Astrocyte (in vitro differentiated cells and primary cell): ENCODE data around the gene ACSF3. TPM values are rescaled to one million over a fixed set of nuclear protein-coding genes. Genes with fewer than 3 reads are reported as not detected.

Source experiments
- DNase-seq: peaks from one replicate; pipeline ENCODE4 v3.0.0-alpha.2; 2010; ENCODE audit warnings: low read depth
- FAIRE-seq: peaks from 2 replicates; lab custom pipeline; 2011; peaks lifted over from hg19 to GRCh38; lab: Jason Lieb, UNC
- H2AFZ ChIP-seq: 2 replicates; pipeline ENCODE4 v1.6.0; 2012; ENCODE audit warnings: low read depth, low read length, inconsistent platforms
- H3K27ac ChIP-seq: 2 replicates; pipeline ENCODE4 v1.5.1; 2011; ENCODE audit warnings: low read depth, low read length, inconsistent platforms
- H3K27me3 ChIP-seq: 2 replicates; pipeline ENCODE4 v1.6.0; 2011; ENCODE audit warnings: low read length, inconsistent platforms; ENCODE audit not compliant: insufficient read depth
- H3K36me3 ChIP-seq: 2 replicates; pipeline ENCODE4 v1.5.1; 2011; ENCODE audit warnings: low read length, inconsistent platforms; ENCODE audit not compliant: insufficient read depth
- H3K4me1 ChIP-seq: 2 replicates; pipeline ENCODE4 v1.5.1; 2011; ENCODE audit warnings: low read length, inconsistent platforms; ENCODE audit not compliant: insufficient read depth
- H3K4me2 ChIP-seq: 2 replicates; pipeline ENCODE4 v1.6.0; 2012; ENCODE audit warnings: low read length, inconsistent platforms
- H3K4me3 ChIP-seq: 2 replicates; pipeline ENCODE4 v1.5.1; 2011; ENCODE audit warnings: low read depth, mild to moderate bottlenecking, low read length, inconsistent platforms; ENCODE audit not compliant: insufficient read depth
- H3K79me2 ChIP-seq: 2 replicates; pipeline ENCODE4 v1.6.0; 2012; ENCODE audit warnings: mild to moderate bottlenecking, low read length, inconsistent platforms; ENCODE audit not compliant: insufficient read depth
- H3K9ac ChIP-seq: 2 replicates; pipeline ENCODE4 v1.6.0; 2012; ENCODE audit warnings: mild to moderate bottlenecking, low read length, inconsistent platforms
- H3K9me3 ChIP-seq: 2 replicates; pipeline ENCODE4 v1.5.1; 2012; ENCODE audit warnings: low read depth, mild to moderate bottlenecking, low read length, inconsistent platforms; ENCODE audit not compliant: insufficient read depth
- H4K20me1 ChIP-seq: 2 replicates; pipeline ENCODE4 v1.6.0; 2012; ENCODE audit warnings: low read length, inconsistent platforms; ENCODE audit not compliant: insufficient read depth
- H3K27ac Mint-ChIP-seq: one replicate; pipeline ENCODE4 v1.8.0; 2021; ENCODE audit warnings: mild to moderate bottlenecking, mixed read lengths; ENCODE audit not compliant: unreplicated experiment
- H3K27me3 Mint-ChIP-seq: one replicate; pipeline ENCODE4 v1.8.0; 2021; ENCODE audit warnings: low read depth, mixed read lengths; ENCODE audit not compliant: unreplicated experiment
- H3K36me3 Mint-ChIP-seq: one replicate; pipeline ENCODE4 v1.8.0; 2021; ENCODE audit warnings: low read depth, mixed read lengths; ENCODE audit not compliant: unreplicated experiment
- H3K4me1 Mint-ChIP-seq: one replicate; pipeline ENCODE4 v1.8.0; 2021; ENCODE audit warnings: low read depth, mixed read lengths; ENCODE audit not compliant: unreplicated experiment
- H3K4me3 Mint-ChIP-seq: one replicate; pipeline ENCODE4 v1.8.0; 2021; ENCODE audit warnings: mild to moderate bottlenecking, moderate library complexity, mixed read lengths; ENCODE audit not compliant: unreplicated experiment
- H3K9me3 Mint-ChIP-seq: one replicate; pipeline ENCODE4 v1.8.0; 2021; ENCODE audit warnings: mild to moderate bottlenecking, mixed read lengths; ENCODE audit not compliant: unreplicated experiment
- EZH2 ChIP-seq: IDR thresholded peaks from 2 replicates; pipeline ENCODE4 v1.6.1; 2012; ENCODE audit warnings: mild to moderate bottlenecking, low read length, inconsistent platforms; ENCODE audit not compliant: insufficient read depth
- total RNA-seq: library from RNA; stranded (reverse); gene quantifications from 2 replicates; pipeline ENCODE4 v1.2.1, GENCODE V29; 2021
- TF ChIP-seq, protein P1 (sequence below): IDR thresholded peaks from 2 replicates; pipeline ENCODE4 v1.5.1; 2011; ENCODE audit warnings: low read depth, mild to moderate bottlenecking, inconsistent platforms, low read length, moderate library complexity; ENCODE audit not compliant: insufficient read depth

Gene ACSF3
- total RNA-seq, 1 donor from 2014 or later, result 17.0 TPM

DNA sequence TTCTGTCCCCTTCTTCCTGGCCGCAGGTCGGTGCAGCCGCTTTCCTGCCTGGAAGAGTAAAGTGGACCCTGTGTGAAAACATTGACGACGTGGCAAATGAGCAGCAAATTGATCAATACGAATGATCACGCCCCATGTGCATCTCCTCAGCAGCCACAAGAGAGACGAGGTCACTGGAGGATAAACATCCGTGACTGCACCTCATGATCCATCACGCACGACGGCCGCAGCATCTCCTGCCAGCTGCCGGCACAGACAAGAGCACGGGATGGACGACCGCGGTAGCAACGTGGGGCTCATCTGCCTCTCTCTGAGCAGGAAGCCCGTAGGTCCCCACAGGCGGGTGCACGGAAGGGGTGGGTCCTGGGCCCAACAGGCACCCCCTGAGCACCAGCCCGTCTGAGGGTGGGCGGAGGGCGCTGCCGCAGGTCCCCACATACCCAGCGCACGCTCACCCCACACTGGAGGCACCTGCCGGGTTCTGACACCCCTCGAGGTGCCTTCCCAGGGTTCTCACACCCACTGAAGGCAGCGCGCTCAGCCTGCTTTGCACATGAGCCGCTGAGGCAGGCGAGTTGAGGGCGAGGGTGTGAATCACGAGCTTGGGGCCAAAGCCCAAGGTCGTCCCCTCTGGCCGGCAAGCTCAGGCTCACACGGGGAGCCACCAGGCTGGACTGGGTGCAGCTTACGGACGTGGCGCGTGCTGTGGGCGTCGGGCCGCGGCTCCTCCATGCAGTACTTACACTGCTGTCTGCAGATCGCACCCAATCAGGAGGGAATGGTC lies 65.6 kb downstream of the ACSF3 start:
- no peaks in the 10 kb centered on the region for H3K27me3 ChIP-seq
- no peak overlapping the region for H3K27ac ChIP-seq
- no peaks in the 10 kb centered on the region for H3K4me1 ChIP-seq
- no peak overlapping the region for H3K9ac ChIP-seq
- no peaks in the 10 kb centered on the region for H3K79me2 ChIP-seq
- no peak overlapping the region for H3K4me3 ChIP-seq
- TF ChIP-seq, protein P1, sequence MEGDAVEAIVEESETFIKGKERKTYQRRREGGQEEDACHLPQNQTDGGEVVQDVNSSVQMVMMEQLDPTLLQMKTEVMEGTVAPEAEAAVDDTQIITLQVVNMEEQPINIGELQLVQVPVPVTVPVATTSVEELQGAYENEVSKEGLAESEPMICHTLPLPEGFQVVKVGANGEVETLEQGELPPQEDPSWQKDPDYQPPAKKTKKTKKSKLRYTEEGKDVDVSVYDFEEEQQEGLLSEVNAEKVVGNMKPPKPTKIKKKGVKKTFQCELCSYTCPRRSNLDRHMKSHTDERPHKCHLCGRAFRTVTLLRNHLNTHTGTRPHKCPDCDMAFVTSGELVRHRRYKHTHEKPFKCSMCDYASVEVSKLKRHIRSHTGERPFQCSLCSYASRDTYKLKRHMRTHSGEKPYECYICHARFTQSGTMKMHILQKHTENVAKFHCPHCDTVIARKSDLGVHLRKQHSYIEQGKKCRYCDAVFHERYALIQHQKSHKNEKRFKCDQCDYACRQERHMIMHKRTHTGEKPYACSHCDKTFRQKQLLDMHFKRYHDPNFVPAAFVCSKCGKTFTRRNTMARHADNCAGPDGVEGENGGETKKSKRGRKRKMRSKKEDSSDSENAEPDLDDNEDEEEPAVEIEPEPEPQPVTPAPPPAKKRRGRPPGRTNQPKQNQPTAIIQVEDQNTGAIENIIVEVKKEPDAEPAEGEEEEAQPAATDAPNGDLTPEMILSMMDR, result no peak
- TF ChIP-seq EZH2, result no peak
- peak overlapping the region; percentile 62 for H3K27ac Mint-ChIP-seq
- no peaks in the 10 kb centered on the region for H3K36me3 ChIP-seq
- H4K20me1 ChIP-seq, result no peaks in the 10 kb centered on the region
- H3K4me1 Mint-ChIP-seq, result peaks cover 13% of the 10 kb centered on the region
- H3K36me3 Mint-ChIP-seq, result peaks cover 1% of the 10 kb centered on the region
- H3K9me3 Mint-ChIP-seq, result no peaks in the 10 kb centered on the region
- no peak overlapping the region for H3K4me2 ChIP-seq
- FAIRE-seq (no peak), DNase-seq (no peak)
- H3K27me3 Mint-ChIP-seq, result peaks cover 19% of the 10 kb centered on the region
- peaks cover 9% of the 10 kb centered on the region for H3K9me3 ChIP-seq
- H2AFZ ChIP-seq, result no peak overlapping the region
- H3K4me3 Mint-ChIP-seq, result no peak overlapping the region

DNA sequence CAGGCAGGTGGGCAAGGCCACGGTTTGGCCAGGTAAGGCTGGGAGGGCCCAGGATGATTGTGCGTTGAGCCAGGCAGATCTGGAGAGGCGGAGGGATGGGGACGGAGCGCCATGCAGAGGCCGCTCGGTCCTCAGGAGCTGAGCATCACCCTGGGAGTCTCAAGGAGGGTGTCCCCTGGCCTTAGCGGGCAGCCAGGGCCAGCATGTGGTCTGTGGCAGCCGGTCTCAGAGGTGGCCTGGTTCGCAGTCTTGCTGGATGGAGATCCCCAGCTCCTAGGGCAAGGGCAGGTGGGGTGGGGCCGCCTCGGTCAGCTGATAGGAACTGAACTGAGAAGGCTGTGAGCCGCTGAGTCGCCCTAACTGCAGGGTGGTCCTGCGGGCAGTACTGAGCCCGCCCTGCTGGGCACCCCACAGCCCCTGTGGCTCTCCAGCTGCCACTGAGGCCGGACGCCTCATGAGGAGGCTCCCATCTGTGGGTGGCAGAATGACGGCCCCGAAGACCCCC lies 66.2 kb downstream of the ACSF3 start:
- H3K4me2 ChIP-seq, result no peak overlapping the region
- no peaks in the 10 kb centered on the region for H3K4me1 ChIP-seq
- Mint-ChIP-seq H3K27me3 (peaks cover 19% of the 10 kb centered on the region), H3K4me1 (peaks cover 11% of the 10 kb centered on the region), H3K9me3 (no peaks in the 10 kb centered on the region), H3K27ac (no peak overlapping the region), H3K36me3 (peaks cover 1% of the 10 kb centered on the region), H3K4me3 (no peak overlapping the region)
- H2AFZ ChIP-seq, result no peak overlapping the region
- no peaks in the 10 kb centered on the region for H3K36me3 ChIP-seq
- H3K79me2 ChIP-seq, result no peaks in the 10 kb centered on the region
- no peaks in the 10 kb centered on the region for H4K20me1 ChIP-seq
- H3K9ac ChIP-seq, result no peak overlapping the region
- FAIRE-seq (no peak), DNase-seq (no peak)
- peaks cover 9% of the 10 kb centered on the region for H3K9me3 ChIP-seq
- H3K4me3 ChIP-seq, result no peak overlapping the region
- H3K27ac ChIP-seq, result no peak overlapping the region
- no peaks in the 10 kb centered on the region for H3K27me3 ChIP-seq
- TF ChIP-seq, protein P1, result no peak
- no peak for TF ChIP-seq EZH2
